AML-193 (cell line): ENCODE measurements around the gene FST.

ENCODE experiments used
- DNase-seq, 2 experiments: peaks; one replicate each; lab custom pipeline; 2025; lab: John Stamatoyannopoulos, UW

The FST gene

GRCh38 chr5:53480416-53481158 lies at the start of gene FST:
FST (plus strand) TSS chr5:53480629; CDS start chr5:53480792, 163 bp downstream.
- DNase-seq: no peak

GRCh38 chr5:53431665-53432064 lies 48.8 kb upstream of the FST start:
- DNase-seq: no peak

GRCh38 chr5:53433026-53433425 lies 47.4 kb upstream of the FST start:
- DNase-seq: no peak

GRCh38 chr5:53434541-53434940 lies 45.9 kb upstream of the FST start:
- DNase-seq: no peak

- DNase-seq: no peak
Observed at GRCh38 chr5:53436480-53437191, 43.8 kb upstream of the FST start.

- no peak for DNase-seq
Observed at GRCh38 chr5:53438079-53438478, 42.4 kb upstream of the FST start.

- DNase-seq: peak in 1 of 2 experiments; percentile 2
Observed at GRCh38 chr5:53438486-53439472, 41.6 kb upstream of the FST start.

GRCh38 chr5:53442961-53443360 lies 37.5 kb upstream of the FST start:
- DNase-seq: no peak

- no peak for DNase-seq
Observed at GRCh38 chr5:53445569-53445968, 34.9 kb upstream of the FST start.

- DNase-seq: no peak
Observed at GRCh38 chr5:53446908-53447307, 33.5 kb upstream of the FST start.

- DNase-seq: no peak
Observed at GRCh38 chr5:53448851-53449250, 31.6 kb upstream of the FST start.

GRCh38 chr5:53453898-53454718 lies 26.3 kb upstream of the FST start:
- DNase-seq: no peak

- no peak for DNase-seq
Observed at GRCh38 chr5:53454719-53455000, 25.8 kb upstream of the FST start.

GRCh38 chr5:53456366-53456765 lies 24.1 kb upstream of the FST start:
- no peak for DNase-seq

GRCh38 chr5:53463909-53464621 lies 16.4 kb upstream of the FST start:
- peak in 1 of 2 experiments; percentile 11 for DNase-seq

- DNase-seq: peak in 1 of 2 experiments; percentile 23
Observed at GRCh38 chr5:53464722-53465121, 15.7 kb upstream of the FST start.

GRCh38 chr5:53469946-53470687 lies 10.3 kb upstream of the FST start:
- DNase-seq: peak; percentile 49 to 55

- DNase-seq: no peak
Observed at GRCh38 chr5:53472279-53472678, 8.2 kb upstream of the FST start.

- DNase-seq: no peak
Observed at GRCh38 chr5:53472720-53473510, 7.5 kb upstream of the FST start.
